Activated effector memory CD4-positive, alpha-beta T cell treated with Interleukin-2 at 50 U/mL for 16 hours (primary cell): ENCODE data around the gene RTN1.

Source experiments
- DNase-seq: peaks from one replicate; pipeline ENCODE4 v3.0.0-alpha.2; 2020

Gene RTN1

GRCh38 chr14:59785629-59786028, 84.9 kb downstream of the RTN1 start:
- DNase-seq, result no peak

- no peak for DNase-seq
These were observed 87.8 kb downstream of the RTN1 start for GRCh38 chr14:59782760-59783159.

GRCh38 chr14:59777006-59777579, 93.5 kb downstream of the RTN1 start:
- DNase-seq, result no peak

GRCh38 chr14:59776468-59776867, 94.1 kb downstream of the RTN1 start:
- no peak for DNase-seq

GRCh38 chr14:59772233-59772632, 98.3 kb downstream of the RTN1 start:
- DNase-seq, result no peak

DNA sequence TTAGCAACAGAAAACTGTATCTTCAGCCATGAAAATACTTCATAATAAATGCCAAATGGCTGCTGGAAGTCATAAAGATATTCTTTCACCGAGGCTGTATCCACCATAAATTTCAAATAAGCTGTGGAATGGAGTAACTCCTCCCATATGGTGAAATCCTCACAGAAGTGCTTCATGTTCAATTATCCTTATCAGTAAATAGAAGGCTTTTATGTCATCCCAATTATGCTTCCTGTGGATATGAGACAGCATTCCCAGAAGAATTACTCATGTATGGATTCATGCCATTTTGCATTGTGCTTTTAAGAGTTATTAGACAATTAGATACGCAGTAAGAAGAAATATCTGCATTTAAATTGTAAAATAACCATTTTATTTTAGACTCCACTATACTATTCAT, 99.0 kb downstream of the RTN1 start:
- DNase-seq, result no peak

DNA sequence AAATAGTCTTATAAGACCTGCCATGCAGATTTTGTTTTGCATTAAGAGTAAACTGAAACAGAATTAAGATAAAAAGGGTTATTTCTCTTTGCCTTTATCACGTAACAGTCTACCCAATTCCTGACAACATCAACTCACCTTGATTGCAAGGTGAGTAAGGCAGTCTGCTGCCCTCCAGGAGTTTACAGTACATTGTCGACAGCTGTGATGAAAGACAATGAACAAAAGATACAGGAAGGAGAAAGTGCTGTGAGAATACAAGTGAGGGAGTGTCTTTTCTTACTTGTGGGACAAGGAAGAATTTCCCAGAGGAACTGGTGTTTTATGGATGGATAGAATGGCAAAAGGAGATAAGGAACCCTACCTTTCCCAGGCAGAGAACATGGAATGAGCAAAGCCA, 101.0 kb downstream of the RTN1 start:
- DNase-seq, result no peak

DNA sequence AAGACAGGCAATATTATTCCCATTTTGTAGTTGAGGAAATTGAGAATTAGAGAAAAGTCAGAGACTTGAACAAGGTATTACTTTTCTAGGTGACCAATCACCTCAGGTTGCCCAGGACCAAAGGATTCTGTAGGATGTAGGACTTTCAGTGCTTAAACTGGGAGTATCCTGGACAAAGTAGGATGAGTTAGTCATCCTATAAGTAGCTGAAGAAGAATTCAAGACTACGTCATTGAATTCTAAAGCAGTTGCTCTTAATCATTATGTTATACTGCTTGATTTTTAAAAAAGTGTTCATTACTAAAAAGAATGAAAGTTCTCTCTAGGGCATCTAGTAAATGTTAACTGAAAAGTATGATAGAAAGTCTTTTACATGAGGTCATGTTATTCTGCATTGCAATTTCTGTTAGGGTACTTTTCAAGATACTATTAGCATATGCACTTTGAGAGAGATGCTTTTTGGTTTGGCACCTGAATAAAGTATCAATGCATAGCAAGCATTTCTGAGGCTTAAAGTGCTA, 101.7 kb downstream of the RTN1 start:
- no peak for DNase-seq

- no peak for DNase-seq
These were observed 108.7 kb downstream of the RTN1 start for GRCh38 chr14:59761851-59762250.

GRCh38 chr14:59755409-59756135, 115.0 kb downstream of the RTN1 start:
- no peak for DNase-seq

- DNase-seq, result no peak
These were observed 116.3 kb downstream of the RTN1 start for GRCh38 chr14:59754256-59754655.

- no peak for DNase-seq
These were observed 117.1 kb downstream of the RTN1 start for GRCh38 chr14:59753512-59753911.

DNA sequence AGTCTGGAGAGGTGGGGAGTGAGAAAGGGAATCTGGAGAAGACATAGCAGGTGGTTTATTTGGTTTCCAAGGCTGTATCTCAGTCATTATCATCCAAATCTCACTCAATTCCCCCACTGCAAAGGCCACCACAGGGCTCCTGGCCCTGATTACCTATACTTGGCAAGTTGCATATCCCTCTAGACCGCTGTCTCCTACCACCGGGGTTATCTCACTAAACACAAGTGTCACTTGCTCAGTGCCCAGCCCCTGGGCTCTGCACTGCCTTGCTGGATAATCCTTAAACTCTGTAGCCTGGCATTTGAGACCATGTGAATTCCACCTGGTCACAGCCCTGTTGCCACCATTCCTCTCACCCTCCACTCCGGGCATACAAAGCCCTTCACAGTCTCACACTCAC, 119.0 kb downstream of the RTN1 start:
- no peak for DNase-seq

DNA sequence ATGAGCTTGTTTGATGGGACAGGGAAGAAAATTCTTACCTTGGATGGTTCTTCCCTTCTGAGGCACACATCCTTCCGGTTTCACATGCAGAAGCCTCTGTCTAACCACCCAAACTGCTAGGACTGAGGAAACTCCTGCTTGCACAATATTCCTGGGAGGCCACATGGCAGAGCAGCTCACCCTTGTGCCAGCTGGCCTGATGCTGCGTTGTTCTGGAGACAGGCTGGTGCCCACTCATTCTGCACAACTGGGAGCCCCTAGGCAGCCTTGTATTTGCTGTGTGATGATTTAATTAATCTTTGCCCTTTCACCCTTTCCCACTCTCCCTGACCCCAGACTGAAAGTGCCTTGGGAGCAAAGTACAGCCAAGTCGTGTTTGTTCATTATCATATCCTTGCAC, 130.8 kb downstream of the RTN1 start:
- no peak for DNase-seq

GRCh38 chr14:59728304-59728703, 142.3 kb downstream of the RTN1 start:
- no peak for DNase-seq

- DNase-seq, result no peak
These were observed 143.4 kb downstream of the RTN1 start for GRCh38 chr14:59727073-59727661.

DNA sequence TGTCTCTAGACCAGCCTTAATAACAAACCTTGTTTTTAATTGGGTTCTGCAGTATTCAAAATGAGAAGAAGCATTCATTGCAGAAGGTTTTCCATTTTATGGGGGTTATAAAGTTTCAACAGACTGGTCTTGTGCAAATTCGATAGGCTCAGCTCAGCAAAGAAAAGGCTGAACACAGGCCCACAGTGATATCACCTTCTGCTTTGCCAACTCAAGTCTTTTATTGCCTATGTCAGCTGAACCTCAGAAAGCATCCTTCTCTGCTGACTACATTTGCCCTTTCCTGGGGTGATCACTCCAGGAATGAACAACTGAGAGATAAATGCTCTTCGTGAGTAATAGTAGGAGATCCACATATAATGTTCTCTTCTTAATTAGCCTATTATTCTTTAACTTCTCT, 159.5 kb downstream of the RTN1 start:
- DNase-seq, result no peak

DNA sequence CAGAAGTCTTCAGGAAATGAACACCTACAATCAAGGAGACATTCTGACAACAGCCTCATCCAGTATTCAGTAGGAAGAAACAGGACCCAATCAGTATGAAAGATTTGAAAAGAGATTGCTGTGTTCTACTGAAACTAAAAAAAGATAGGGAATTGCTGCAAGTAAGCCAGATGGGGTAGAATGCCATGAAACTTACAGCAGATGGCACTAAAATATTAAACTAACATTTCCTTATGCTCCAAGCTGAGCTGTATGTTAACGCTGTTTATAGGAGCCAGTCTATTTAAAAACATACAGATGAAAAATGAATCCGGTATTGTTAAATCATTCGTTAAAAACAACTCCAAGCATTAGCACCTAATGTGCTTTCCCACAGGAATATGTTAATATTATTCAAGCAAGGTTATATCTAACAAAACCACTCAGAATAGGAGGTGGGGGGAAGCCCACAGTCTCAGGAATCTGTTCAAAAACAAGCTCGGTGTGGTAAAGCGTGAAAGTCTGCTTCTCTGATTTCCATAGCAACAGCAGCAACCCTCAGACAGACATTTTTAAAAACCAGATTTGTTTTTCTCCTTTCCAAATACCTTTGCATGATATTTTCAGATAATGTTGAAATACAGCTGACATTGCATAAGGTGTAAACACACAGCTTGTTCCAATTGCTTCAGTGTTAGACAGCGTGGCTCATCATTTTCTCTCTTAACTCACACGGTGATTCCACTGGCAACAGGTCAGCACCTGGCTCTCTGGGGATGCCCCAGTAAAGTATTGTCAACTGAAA, 162.6 kb downstream of the RTN1 start:
- DNase-seq, result no peak

GRCh38 chr14:59705866-59706265, 164.7 kb downstream of the RTN1 start:
- no peak for DNase-seq

DNA sequence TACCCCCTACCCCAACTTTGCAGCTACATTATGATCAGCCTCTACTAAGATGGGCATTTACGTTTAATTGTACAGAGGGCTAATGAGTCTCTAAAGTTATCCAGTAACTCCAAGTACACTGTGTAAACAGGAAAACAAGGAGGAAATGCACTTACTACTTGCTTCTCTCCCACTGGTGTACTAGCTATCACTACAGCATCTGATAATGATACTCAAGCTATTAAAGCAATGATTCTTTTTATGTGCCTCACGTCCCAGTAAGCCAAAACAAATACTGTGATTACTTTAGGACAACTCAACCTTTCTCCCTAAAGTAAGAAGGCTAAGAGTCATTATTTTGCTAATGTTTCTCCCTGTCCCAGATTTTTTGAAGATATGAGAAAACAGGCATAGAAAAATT, 165.3 kb downstream of the RTN1 start:
- DNase-seq, result no peak

GRCh38 chr14:59704054-59704645, 166.4 kb downstream of the RTN1 start:
- DNase-seq, result no peak

DNA sequence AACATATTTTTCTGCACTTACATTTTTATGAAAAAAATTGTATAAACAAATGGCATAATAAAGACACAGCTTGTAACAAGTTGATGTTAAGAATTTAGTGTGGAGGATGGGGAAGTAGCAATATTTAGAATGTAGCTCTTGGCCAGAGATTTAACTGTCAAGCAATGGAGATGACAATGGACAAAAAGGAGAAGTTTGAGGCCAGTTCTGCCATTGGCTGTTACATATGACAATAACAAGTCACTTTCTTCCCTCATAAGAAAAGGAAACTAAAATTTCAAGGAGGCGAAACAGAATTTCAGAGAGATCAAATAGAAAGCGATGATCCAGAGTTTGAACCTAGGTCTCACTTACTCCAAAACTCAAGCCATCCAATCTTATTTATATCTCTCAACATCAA, 171.1 kb downstream of the RTN1 start:
- DNase-seq, result no peak

DNA sequence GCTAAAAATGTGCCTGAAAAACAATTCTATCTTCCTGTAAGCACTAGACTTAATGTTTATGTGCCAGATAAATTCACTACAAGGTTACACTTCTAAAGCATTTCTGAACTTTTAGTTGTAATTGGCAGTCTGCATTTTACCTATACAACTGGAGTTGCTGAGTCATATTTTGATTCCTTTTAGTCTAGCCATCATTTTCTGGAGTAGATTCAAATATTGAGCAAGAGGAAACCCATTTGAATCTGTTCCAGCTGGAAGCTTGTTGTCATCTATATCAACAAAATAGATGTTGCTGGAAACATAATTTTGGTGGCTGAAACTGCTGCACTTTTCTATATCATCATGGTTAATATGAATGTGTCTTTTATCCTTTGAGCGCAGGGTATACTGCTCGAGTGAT, 171.8 kb downstream of the RTN1 start:
- no peak for DNase-seq
